GM12878 (cell line): Measurements from ENCODE around the gene USO1. TPM values are rescaled to one million over a fixed set of nuclear protein-coding genes. Genes with fewer than 3 reads are reported as not detected.

Source experiments
- ATAC-seq: fragments of 200-7000 bp; cut with Tn5 transposase; 3 replicates; pipeline ENCODE4 v1.9.1; 2020; ENCODE audit warnings: mild to moderate bottlenecking, moderate library complexity
- BruUV-seq: library from RNA; stranded (reverse); fragments of 400-500 nt; replicated peaks from 2 replicates; lab custom pipeline; 2021; lab: Mats Ljungman, UMichigan
- CTCF ChIA-PET: fragments of 300-600 bp; sonication (Branson Sonifier 250); formaldehyde crosslinking; extraction: SDS; loops from one replicate; lab custom pipeline; 2021; ENCODE audit warnings: inconsistent platforms; lab: Yijun Ruan, JAX
- POLR2A ChIA-PET: fragments of 350-600 bp; formaldehyde crosslinking; extraction: SDS; loops from one replicate; lab custom pipeline; 2021; ENCODE audit warnings: inconsistent platforms; lab: Charles Lee
- RAD21 ChIA-PET: fragments of 300-600 bp; sonication (Branson Sonifier 250); formaldehyde crosslinking; loops from one replicate; lab custom pipeline; 2023; ENCODE audit warnings: antibody characterized with exemption; ENCODE audit not compliant: unreplicated experiment; lab: Charles Lee
- SMC1A ChIA-PET: fragments of 300-600 bp; sonication (Branson Sonifier 250); formaldehyde crosslinking; loops from one replicate; lab custom pipeline; 2023; ENCODE audit not compliant: unreplicated experiment, uncharacterized antibody; lab: Charles Lee
- DNase-seq: peaks from one replicate; pipeline ENCODE4 v3.0.0-alpha.2; 2011; ENCODE audit warnings: low read depth, low spot score
- FAIRE-seq: peaks from 3 replicates; lab custom pipeline; 2011; peaks lifted over from hg19 to GRCh38; lab: Jason Lieb, UNC
- H2AFZ ChIP-seq: 2 replicates; pipeline ENCODE4 v1.6.0; 2011; ENCODE audit warnings: low read depth, low read length, control low read depth; ENCODE audit not compliant: control insufficient read depth
- H3K27ac ChIP-seq: 2 replicates; pipeline ENCODE4 v1.5.1; 2011; ENCODE audit warnings: control low read depth; ENCODE audit not compliant: control insufficient read depth, insufficient read depth
- H3K27me3 ChIP-seq, 2 experiments: replicated peaks in 1 of 2; 2 replicates each; pipeline versions ENCODE4 v1.6.0 to v1.6.1; 2011; ENCODE audit warnings: low read length in 1 of 2; ENCODE audit not compliant: control insufficient read depth in 2 of 2, insufficient read depth in 2 of 2
- H3K36me3 ChIP-seq, 2 experiments: 2 replicates each; pipeline ENCODE4 v1.5.1; 2011; ENCODE audit warnings: low read length in 1 of 2; ENCODE audit not compliant: control insufficient read depth in 2 of 2, insufficient read depth in 2 of 2
- H3K4me1 ChIP-seq: 2 replicates; pipeline ENCODE4 v1.6.1; 2011; ENCODE audit warnings: mild to moderate bottlenecking, low read length, moderate library complexity, mixed read lengths; ENCODE audit not compliant: control insufficient read depth, insufficient read depth
- H3K4me2 ChIP-seq: 2 replicates; pipeline ENCODE4 v1.6.0; 2011; ENCODE audit warnings: control low read depth; ENCODE audit not compliant: control insufficient read depth, insufficient read depth
- H3K4me3 ChIP-seq: fragments of 200-600 bp; sonication (generic); 2 replicates; pipeline ENCODE4 v1.5.1; 2016
- H3K79me2 ChIP-seq: 2 replicates; pipeline ENCODE4 v1.6.0; 2011; ENCODE audit warnings: low read length; ENCODE audit not compliant: control insufficient read depth, insufficient read depth
- H3K9ac ChIP-seq: 2 replicates; pipeline ENCODE4 v1.8.0; 2011; ENCODE audit warnings: low read length, control low read depth, mixed read lengths; ENCODE audit not compliant: control insufficient read depth, insufficient read depth
- H3K9me3 ChIP-seq: replicated peaks from 3 replicates; pipeline ENCODE4 v1.5.1; 2011; ENCODE audit warnings: mild to moderate bottlenecking, low read length; ENCODE audit not compliant: control insufficient read depth, insufficient read depth
- H4K20me1 ChIP-seq: 2 replicates; pipeline ENCODE4 v1.6.0; 2011; ENCODE audit not compliant: control insufficient read depth, insufficient read depth
- BRCA1 ChIP-seq: IDR thresholded peaks from 2 replicates; pipeline ENCODE4 v1.6.1; 2011; ENCODE audit warnings: low read depth, low read length, improper control_type of control experiment
- CHD2 ChIP-seq: IDR thresholded peaks from 2 replicates; pipeline ENCODE4 v1.6.1; 2011; ENCODE audit warnings: low read depth, low read length, improper control_type of control experiment, borderline replicate concordance
- CHD4 ChIP-seq: fragments of 200-600 bp; sonication (generic); IDR thresholded peaks from 2 replicates; pipeline ENCODE4 v1.6.1; 2016; ENCODE audit warnings: mild to moderate bottlenecking
- ESRRA ChIP-seq: IDR thresholded peaks from 2 replicates; pipeline ENCODE4 v1.6.1; 2012; ENCODE audit warnings: mild to moderate bottlenecking, low read length, improper control_type of control experiment
- HDGF ChIP-seq: fragments of 450-650 bp; IDR thresholded peaks from 2 replicates; pipeline ENCODE4 v1.6.1; 2016; ENCODE audit warnings: antibody characterized with exemption
- RAD21 ChIP-seq: IDR thresholded peaks from 2 replicates; pipeline ENCODE4 v1.6.1; 2011; ENCODE audit warnings: mild to moderate bottlenecking, low read depth, low read length, moderate library complexity; ENCODE audit not compliant: insufficient read depth
- RAD51 ChIP-seq: fragments of 450-650 bp; IDR thresholded peaks from 2 replicates; pipeline ENCODE4 v1.6.1; 2016; ENCODE audit warnings: moderate library complexity, mild to moderate bottlenecking, inconsistent platforms
- RELA ChIP-seq: fragments of 450-650 bp; IDR thresholded peaks from 2 replicates; pipeline ENCODE4 v1.8.0; 2014; ENCODE audit warnings: borderline replicate concordance; ENCODE audit not compliant: partially characterized antibody
- REST ChIP-seq: IDR thresholded peaks from 2 replicates; pipeline ENCODE4 v1.6.1; 2012; ENCODE audit warnings: mild to moderate bottlenecking, low read depth, low read length
- SIN3A ChIP-seq: IDR thresholded peaks from 2 replicates; pipeline ENCODE4 v1.6.1; 2012; ENCODE audit warnings: low read depth, low read length, improper control_type of control experiment
- SPI1 ChIP-seq: IDR thresholded peaks from 2 replicates; pipeline ENCODE4 v1.6.1; 2011; ENCODE audit warnings: low read depth, mild to moderate bottlenecking, low read length, moderate library complexity, borderline replicate concordance; ENCODE audit not compliant: insufficient read depth
- STAT1 ChIP-seq: fragments of 450-650 bp; conservative IDR thresholded peaks from 2 replicates; pipeline ENCODE4 v1.6.1; 2014; ENCODE audit warnings: antibody characterized with exemption, mild to moderate bottlenecking
- TCF7 ChIP-seq: IDR thresholded peaks from 2 replicates; pipeline ENCODE4 v1.6.1; 2014; ENCODE audit warnings: antibody characterized with exemption, borderline replicate concordance
- YY1 ChIP-seq: IDR thresholded peaks from 2 replicates; pipeline ENCODE4 v1.6.1; 2011; ENCODE audit warnings: low read depth, mild to moderate bottlenecking, low read length
- ZNF622 ChIP-seq: fragments of 450-650 bp; IDR thresholded peaks from 2 replicates; pipeline ENCODE4 v1.6.1; 2017; ENCODE audit warnings: mild to moderate bottlenecking, inconsistent platforms
- WGBS: methylation state at CpG from one replicate; pipeline ENCODE4 v1.1.6; 2016; ENCODE audit warnings: low lambda C conversion rate; ENCODE audit not compliant: insufficient replicate concordance, insufficient coverage; ENCODE audit errors: missing lambda C conversion rate; 5-methylcytosine and 5-hydroxymethylcytosine counted together
- in situ Hi-C: fragments of 300-500 bp; cut with MboI; formaldehyde crosslinking; loops from 9 replicates; pipeline ENCODE4 v1.14.3; 2018; ENCODE audit warnings: mixed read lengths
- intact Hi-C: fragments of 100-400 bp; cut with micrococcal nuclease; formaldehyde crosslinking; loops from one replicate; pipeline ENCODE4 v1.14.2; 2022; ENCODE audit not compliant: unreplicated experiment
- polyA plus RNA-seq, 11 experiments: library from polyadenylated mRNA; depleted of rRNA in 4 of 11; unstranded in 6 of 11; stranded (reverse) in 5 of 11; fragments of >200 nt; fragmentation: Nextera tagmentation in 4 of 11; fragmentation: Illumina TruSeq in 1 of 11; extraction: Ambion mirVana in 4 of 11; extraction: Trizol in 1 of 11; gene quantifications; 1 replicate in 1 of 11; 2 replicates in 10 of 11; pipeline versions ENCODE4 v1.2.1 to v1.2.3, GENCODE V29; 2011 to 2016; ENCODE audit warnings: inconsistent platforms in 2 of 11, missing spikeins in 2 of 11, low read depth in 1 of 11
- total RNA-seq, 4 experiments: library from RNA; depleted of rRNA in 3 of 4; stranded (reverse); fragments of >200 nt in 3 of 4; fragmentation: Illumina TruSeq in 1 of 4; extraction: Trizol in 1 of 4; gene quantifications; 2 replicates each; pipeline versions ENCODE4 v1.2.1 to v1.2.3, GENCODE V29; 2013 to 2021

The USO1 gene
- total and polyA plus RNA-seq, 10 of the 15 experiments (the other 5 are each of a cell fraction or from before 2014, with no cell fraction given) = 19.4 to 79.7 (median 59.6) TPM

- Histone ChIP-seq H3K27ac (no peak overlapping the region), H3K27me3 (no peaks in the 10 kb centered on the region), H3K9ac (no peak overlapping the region), H3K4me3 (no peak overlapping the region), H3K9me3 (no peaks in the 10 kb centered on the region), H3K4me1 (peaks cover 14% of the 10 kb centered on the region), H3K79me2 (no peaks in the 10 kb centered on the region), H4K20me1 (no peaks in the 10 kb centered on the region), H2AFZ (no peak overlapping the region), H3K36me3 (no peaks in the 10 kb centered on the region), H3K4me2 (no peak overlapping the region)
- no peak for TF ChIP-seq CHD2
- intact Hi-C loops (no loop called here), in situ Hi-C loops (no loop called here)
- SMC1A ChIA-PET = no interaction called here
- no peak for ATAC-seq
- CTCF ChIA-PET = no interaction called here
- RAD21 ChIA-PET = no interaction called here
- no peak for FAIRE-seq
- WGBS = 65% methylated on average over 4 of the region's 4 CpGs
- DNase-seq = no peak
- POLR2A ChIA-PET = no interaction called here
- no TSS peak for BruUV-seq
These were observed 21.4 kb upstream of the USO1 start for GRCh38 chr4:75702919-75703411.

- H3K4me1 ChIP-seq = no peaks in the 10 kb centered on the region; the same call in 1 of the 2 replicates
- TF ChIP-seq RAD51 = no peak
- TF ChIP-seq REST = no peak
- no peak for TF ChIP-seq TCF7
- TF ChIP-seq YY1 = no peak
- TF ChIP-seq RELA = no peak
- no peak for TF ChIP-seq HDGF
- TF ChIP-seq STAT1 = no peak
- TF ChIP-seq BRCA1 = no peak
- no peak for TF ChIP-seq SIN3A
- no peak for TF ChIP-seq SPI1
- TF ChIP-seq CHD4 = no peak
- no peak for TF ChIP-seq RAD21
- TF ChIP-seq ESRRA = no peak
- TF ChIP-seq ZNF622 = no peak
- TF ChIP-seq CHD2 = no peak
These were observed 19.0 kb upstream of the USO1 start for GRCh38 chr4:75705198-75705977.

More at GRCh38 chr4:75705198-75705977, 19.0 kb upstream of the USO1 start:
- ChIA-PET POLR2A (no interaction called here), SMC1A (interaction anchor here (0.6 to 1.0 kb wide), 4 partner anchors 10 to 57 kb away, joined by 3 to 4 read pairs (median 3); no protein-coding TSS in a partner anchor), CTCF (interaction anchor here (1.8 to 2.5 kb wide), 2 partner anchors 18 to 51 kb away, joined by 6 to 11 read pairs; partner anchors contain the start of gene USO1), RAD21 (no interaction called here)
- Histone ChIP-seq H3K4me2 (no peak overlapping the region), H2AFZ (no peak overlapping the region), H3K9ac (no peak overlapping the region), H3K9me3 (no peaks in the 10 kb centered on the region), H3K27me3 (no peaks in the 10 kb centered on the region), H3K4me3 (no peak overlapping the region), H3K27ac (no peak overlapping the region), H3K79me2 (no peaks in the 10 kb centered on the region), H3K36me3 (no peaks in the 10 kb centered on the region), H4K20me1 (no peaks in the 10 kb centered on the region)
- FAIRE-seq = no peak
- ATAC-seq = no peak
- DNase-seq = no peak
- in situ Hi-C loops (no loop called here), intact Hi-C loops (no loop called here)
- no TSS peak for BruUV-seq
- WGBS = 91% methylated on average over 6 of the region's 6 CpGs
